ENCODE results near the gene TF. TPM values are rescaled to one million over a fixed set of nuclear protein-coding genes. Genes with fewer than 3 reads are reported as not detected.

The TF gene
- total RNA-seq = under 1 TPM; 0.02 to 0.08 TPM

- no peak for DNase-seq
- peaks cover 47% of the 10 kb centered on the region for H3K27me3 Mint-ChIP-seq
- no peak within 1 kb of the TSS for H3K4me3 Mint-ChIP-seq
- no peak within 1 kb of the TSS for H3K27ac Mint-ChIP-seq
- no peaks in the 10 kb centered on the region for H3K9me3 Mint-ChIP-seq
- peaks cover 2% of the 10 kb centered on the region for H3K4me1 Mint-ChIP-seq
- H3K36me3 Mint-ChIP-seq = no peaks in the 10 kb centered on the region
These were observed at the start of gene TF for GRCh38 chr3:133745981-133746711. TSS of gene TF (plus strand) at chr3:133746393. CDS start at chr3:133746441, 48 bp downstream.

GRCh38 chr3:133697960-133698359 is 48.2 kb upstream of the TF start:
- Mint-ChIP-seq H3K27ac (no peak overlapping the region), H3K36me3 (no peaks in the 10 kb centered on the region), H3K4me3 (no peak overlapping the region), H3K9me3 (no peaks in the 10 kb centered on the region), H3K4me1 (no peaks in the 10 kb centered on the region), H3K27me3 (no peaks in the 10 kb centered on the region)
- no peak for DNase-seq

GRCh38 chr3:133699467-133699866 is 46.7 kb upstream of the TF start:
- H3K9me3 Mint-ChIP-seq = no peaks in the 10 kb centered on the region

GRCh38 chr3:133699903-133700302 is 46.3 kb upstream of the TF start:
- Mint-ChIP-seq H3K9me3 (no peaks in the 10 kb centered on the region), H3K4me1 (no peaks in the 10 kb centered on the region), H3K36me3 (no peaks in the 10 kb centered on the region)

More at GRCh38 chr3:133699467-133699866, 46.7 kb upstream of the TF start:
- H3K36me3 Mint-ChIP-seq = no peaks in the 10 kb centered on the region
- H3K27me3 Mint-ChIP-seq = no peaks in the 10 kb centered on the region
- H3K4me3 Mint-ChIP-seq = no peak overlapping the region
- no peaks in the 10 kb centered on the region for H3K4me1 Mint-ChIP-seq
- H3K27ac Mint-ChIP-seq = no peak overlapping the region
- no peak for DNase-seq

GRCh38 chr3:133700351-133700750 is 45.8 kb upstream of the TF start:
- Mint-ChIP-seq H3K27me3 (no peaks in the 10 kb centered on the region), H3K27ac (no peak overlapping the region), H3K4me3 (no peak overlapping the region), H3K36me3 (no peaks in the 10 kb centered on the region), H3K4me1 (no peaks in the 10 kb centered on the region), H3K9me3 (no peaks in the 10 kb centered on the region)
- no peak for DNase-seq

More at GRCh38 chr3:133699903-133700302, 46.3 kb upstream of the TF start:
- H3K4me3 Mint-ChIP-seq = no peak overlapping the region
- H3K27me3 Mint-ChIP-seq = no peaks in the 10 kb centered on the region
- H3K27ac Mint-ChIP-seq = no peak overlapping the region
- no peak for DNase-seq

GRCh38 chr3:133701435-133702358 is 44.5 kb upstream of the TF start:
- no peaks in the 10 kb centered on the region for H3K27me3 Mint-ChIP-seq
- no peak for DNase-seq
- H3K4me1 Mint-ChIP-seq = no peaks in the 10 kb centered on the region
- no peak overlapping the region for H3K27ac Mint-ChIP-seq
- no peak overlapping the region for H3K4me3 Mint-ChIP-seq
- no peaks in the 10 kb centered on the region for H3K36me3 Mint-ChIP-seq
- no peaks in the 10 kb centered on the region for H3K9me3 Mint-ChIP-seq

GRCh38 chr3:133703915-133704314 is 42.3 kb upstream of the TF start:
- no peak overlapping the region for H3K27ac Mint-ChIP-seq
- H3K4me1 Mint-ChIP-seq = no peaks in the 10 kb centered on the region
- H3K36me3 Mint-ChIP-seq = no peaks in the 10 kb centered on the region
- DNase-seq = no peak
- no peaks in the 10 kb centered on the region for H3K27me3 Mint-ChIP-seq
- H3K9me3 Mint-ChIP-seq = no peaks in the 10 kb centered on the region
- no peak overlapping the region for H3K4me3 Mint-ChIP-seq

GRCh38 chr3:133706033-133706432 is 40.2 kb upstream of the TF start:
- Mint-ChIP-seq H3K4me3 (no peak overlapping the region), H3K27ac (no peak overlapping the region), H3K9me3 (no peaks in the 10 kb centered on the region), H3K36me3 (no peaks in the 10 kb centered on the region), H3K27me3 (no peaks in the 10 kb centered on the region), H3K4me1 (no peaks in the 10 kb centered on the region)
- DNase-seq = no peak

- Mint-ChIP-seq H3K4me1 (no peaks in the 10 kb centered on the region), H3K9me3 (no peaks in the 10 kb centered on the region), H3K27ac (no peak overlapping the region), H3K27me3 (no peaks in the 10 kb centered on the region), H3K36me3 (no peaks in the 10 kb centered on the region), H3K4me3 (no peak overlapping the region)
- no peak for DNase-seq
These were observed 36.9 kb upstream of the TF start for GRCh38 chr3:133709139-133709750.

- DNase-seq = no peak
- Mint-ChIP-seq H3K9me3 (no peaks in the 10 kb centered on the region), H3K4me3 (no peak overlapping the region), H3K36me3 (no peaks in the 10 kb centered on the region), H3K27ac (no peak overlapping the region), H3K4me1 (no peaks in the 10 kb centered on the region), H3K27me3 (no peaks in the 10 kb centered on the region)
These were observed 35.2 kb upstream of the TF start for GRCh38 chr3:133711013-133711412.

GRCh38 chr3:133712017-133712416 is 34.2 kb upstream of the TF start:
- no peaks in the 10 kb centered on the region for H3K27me3 Mint-ChIP-seq
- H3K36me3 Mint-ChIP-seq = no peaks in the 10 kb centered on the region
- H3K4me3 Mint-ChIP-seq = no peak overlapping the region
- H3K9me3 Mint-ChIP-seq = no peaks in the 10 kb centered on the region
- H3K27ac Mint-ChIP-seq = no peak overlapping the region
- H3K4me1 Mint-ChIP-seq = no peaks in the 10 kb centered on the region
- DNase-seq = no peak

GRCh38 chr3:133713347-133713746 is 32.8 kb upstream of the TF start:
- no peak overlapping the region for H3K27ac Mint-ChIP-seq
- H3K27me3 Mint-ChIP-seq = no peaks in the 10 kb centered on the region
- no peak for DNase-seq
- H3K9me3 Mint-ChIP-seq = no peaks in the 10 kb centered on the region
- H3K4me3 Mint-ChIP-seq = no peak overlapping the region
- H3K36me3 Mint-ChIP-seq = no peaks in the 10 kb centered on the region
- H3K4me1 Mint-ChIP-seq = no peaks in the 10 kb centered on the region

- Mint-ChIP-seq H3K4me1 (no peaks in the 10 kb centered on the region), H3K9me3 (peaks cover 4% of the 10 kb centered on the region)
These were observed 28.8 kb upstream of the TF start for GRCh38 chr3:133717424-133717823.

GRCh38 chr3:133722935-133723334 is 23.3 kb upstream of the TF start:
- Mint-ChIP-seq H3K27me3 (peaks cover 7% of the 10 kb centered on the region), H3K4me1 (no peaks in the 10 kb centered on the region), H3K4me3 (no peak overlapping the region), H3K9me3 (peaks cover 22% of the 10 kb centered on the region), H3K27ac (no peak overlapping the region), H3K36me3 (peaks cover 1% of the 10 kb centered on the region)
- DNase-seq = no peak

More at GRCh38 chr3:133717424-133717823, 28.8 kb upstream of the TF start:
- H3K27ac Mint-ChIP-seq = no peak overlapping the region
- H3K27me3 Mint-ChIP-seq = peaks cover 5% of the 10 kb centered on the region
- peaks cover 1% of the 10 kb centered on the region for H3K36me3 Mint-ChIP-seq
- H3K4me3 Mint-ChIP-seq = no peak overlapping the region
- no peak for DNase-seq

- peaks cover 22% of the 10 kb centered on the region for H3K27me3 Mint-ChIP-seq
- H3K9me3 Mint-ChIP-seq = peaks cover 10% of the 10 kb centered on the region
- no peaks in the 10 kb centered on the region for H3K4me1 Mint-ChIP-seq
- H3K4me3 Mint-ChIP-seq = no peak overlapping the region
- no peak for DNase-seq
- no peak overlapping the region for H3K27ac Mint-ChIP-seq
- H3K36me3 Mint-ChIP-seq = no peaks in the 10 kb centered on the region
These were observed 15.2 kb upstream of the TF start for GRCh38 chr3:133730993-133731392.

Measured in activated naive CD8-positive, alpha-beta T cell treated with anti-CD3 and anti-CD28 coated beads for 36 hours (primary cell).